Measurements from ENCODE around the gene KDF1. TPM values are rescaled to one million over a fixed set of nuclear protein-coding genes. Genes with fewer than 3 reads are reported as not detected.

Gene KDF1
- total RNA-seq: 10 to 100 TPM; 14.0 to 42.8 TPM

DNA sequence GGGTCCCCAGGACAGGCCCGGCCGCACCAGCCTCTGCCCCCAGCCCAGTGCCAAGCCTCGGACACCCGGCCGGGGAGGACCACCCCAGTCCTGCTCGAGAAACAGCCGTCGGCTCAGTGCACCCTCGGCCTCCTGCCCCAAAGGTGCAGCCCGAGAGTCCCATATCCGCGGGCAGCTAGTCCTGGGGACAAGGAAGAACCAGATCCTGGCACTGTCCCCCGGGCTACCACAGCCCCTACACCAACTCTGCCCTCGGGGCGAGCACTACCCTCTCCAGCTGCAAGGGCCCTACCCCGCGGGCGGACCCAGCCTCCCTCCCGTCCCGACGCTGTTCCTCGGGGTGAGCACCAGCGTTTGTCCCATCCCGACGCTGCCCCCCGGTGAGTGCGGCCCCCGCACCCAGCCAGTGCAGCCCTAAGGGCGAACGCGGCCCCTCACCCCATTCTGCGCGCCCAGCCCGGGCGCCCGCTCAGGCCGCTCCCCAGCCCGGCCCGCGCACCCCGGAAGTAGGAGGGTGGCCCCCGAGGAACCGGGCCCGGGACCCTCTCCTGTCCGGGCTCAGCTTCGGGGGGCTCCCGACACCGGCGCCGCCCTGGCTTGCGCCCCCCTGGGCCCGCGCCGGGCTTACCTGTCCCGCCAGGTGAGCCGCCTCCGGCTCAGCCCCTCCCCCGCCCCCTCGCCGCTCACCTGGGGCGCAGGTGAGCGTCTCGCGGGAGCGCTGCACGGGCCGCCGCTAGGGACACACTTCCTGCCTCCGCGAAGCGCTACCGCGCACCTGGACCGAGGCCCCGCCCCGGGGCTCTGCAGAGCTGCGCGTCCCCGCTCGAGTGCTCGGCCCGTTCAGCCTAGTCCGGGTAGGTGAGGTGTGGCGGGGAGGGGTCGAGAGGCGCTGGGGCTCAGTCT is at the start of gene KDF1:
Gene KDF1, minus strand, starts transcription at position 747 of the 903 bp plus-strand sequence. CDS start 8,088 bp downstream, outside the sequence.
- Histone ChIP-seq H3K36me3 (no peaks in the 10 kb centered on the region), H3K9me3 (no peaks in the 10 kb centered on the region), H3K27me3 (replicated peaks; ENCODE audit: insufficient read depth) (no peaks in the 10 kb centered on the region), H3K27ac (peak within 1 kb of the TSS; percentile 68 to 73), H3K4me1 (replicated peaks) (peaks cover 4% of the 10 kb centered on the region), H3K4me3 (peak within 1 kb of the TSS; percentile 62 to 78)
- peak; percentile 79 for TF ChIP-seq POLR2A (IDR thresholded peaks at IDR 0.05)
- TF ChIP-seq POLR2AphosphoS5 (IDR thresholded peaks at IDR 0.05): peak; percentile 74
- peak in 3 of 4 experiments; percentile 25 to 75 (median 67) for TF ChIP-seq CTCF (IDR thresholded peaks at IDR 0.05)
- intact Hi-C loops (cut with DNase I): loop anchor here (10.0 kb wide), 1 partner anchor 135 kb away; no protein-coding TSS in a partner anchor
- peak; percentile 87 for DNase-seq (ENCODE audit: low spot score)
- WGBS: under 1% methylated on average over 66 of the region's 86 CpGs

DNA sequence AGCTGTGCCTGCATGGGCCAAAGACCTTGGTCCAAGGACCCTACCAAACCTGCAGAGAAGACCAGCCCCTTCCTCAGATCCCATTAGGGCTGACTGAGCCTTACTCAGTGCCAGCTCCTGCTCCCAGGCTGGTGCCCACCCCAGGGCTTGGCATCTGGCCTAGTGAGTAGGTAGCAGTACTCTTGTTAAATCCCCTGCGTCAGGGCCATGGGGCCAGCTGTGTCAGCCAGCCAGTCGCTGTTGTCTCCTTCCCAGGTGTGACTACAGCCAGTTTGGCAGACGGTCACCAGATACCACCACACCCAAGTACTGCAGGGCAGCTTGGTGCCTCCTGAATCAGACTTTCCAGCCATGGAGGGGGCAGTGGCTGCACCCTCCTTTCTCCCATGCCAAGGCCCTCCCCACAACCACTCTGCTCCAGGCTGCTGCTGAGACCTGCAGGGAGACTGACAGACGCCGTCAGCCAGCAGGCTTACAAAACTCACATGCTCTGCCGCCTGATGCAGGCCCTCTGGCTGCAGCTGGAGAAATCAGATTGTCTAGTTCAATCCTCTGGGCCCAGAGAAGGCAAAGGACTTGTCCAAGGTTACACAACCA is 49.4 kb upstream of the KDF1 start:
- Histone ChIP-seq H3K9me3 (no peaks in the 10 kb centered on the region), H3K27me3 (replicated peaks; ENCODE audit: insufficient read depth) (no peaks in the 10 kb centered on the region), H3K4me3 (no peak overlapping the region), H3K4me1 (replicated peaks) (peaks cover 14% of the 10 kb centered on the region), H3K27ac (peak overlapping the region; percentile 77 to 80), H3K36me3 (no peaks in the 10 kb centered on the region)
- DNase-seq (ENCODE audit: low spot score): peak; percentile 81
- intact Hi-C loops (cut with DNase I): no loop called here
- TF ChIP-seq POLR2AphosphoS5 (IDR thresholded peaks at IDR 0.05) (peak; percentile 77), POLR2A (IDR thresholded peaks at IDR 0.05) (peak; percentile 18), CTCF (IDR thresholded peaks at IDR 0.05) (peak in 2 of 4 experiments; percentile 30 to 35)
- 32% methylated on average over 6 of the region's 6 CpGs for WGBS

- peaks cover 14% of the 10 kb centered on the region for H3K4me1 ChIP-seq (replicated peaks)
- no peaks in the 10 kb centered on the region for H3K9me3 ChIP-seq
- intact Hi-C loops (cut with DNase I): no loop called here
- H3K27me3 ChIP-seq (replicated peaks; ENCODE audit: insufficient read depth): no peaks in the 10 kb centered on the region
- DNase-seq (ENCODE audit: low spot score): peak; percentile 91
- H3K4me3 ChIP-seq: no peak overlapping the region
- no peaks in the 10 kb centered on the region for H3K36me3 ChIP-seq
- WGBS: 36% methylated on average over 9 of the region's 9 CpGs
- H3K27ac ChIP-seq: peak overlapping the region; percentile 77 to 80
- TF ChIP-seq POLR2A (IDR thresholded peaks at IDR 0.05) (peak; percentile 17), POLR2AphosphoS5 (IDR thresholded peaks at IDR 0.05) (peak; percentile 94), CTCF (IDR thresholded peaks at IDR 0.05) (no peak)
These were observed 47.8 kb upstream of the KDF1 start for GRCh38 chr1:27007909-27008582.

DNA sequence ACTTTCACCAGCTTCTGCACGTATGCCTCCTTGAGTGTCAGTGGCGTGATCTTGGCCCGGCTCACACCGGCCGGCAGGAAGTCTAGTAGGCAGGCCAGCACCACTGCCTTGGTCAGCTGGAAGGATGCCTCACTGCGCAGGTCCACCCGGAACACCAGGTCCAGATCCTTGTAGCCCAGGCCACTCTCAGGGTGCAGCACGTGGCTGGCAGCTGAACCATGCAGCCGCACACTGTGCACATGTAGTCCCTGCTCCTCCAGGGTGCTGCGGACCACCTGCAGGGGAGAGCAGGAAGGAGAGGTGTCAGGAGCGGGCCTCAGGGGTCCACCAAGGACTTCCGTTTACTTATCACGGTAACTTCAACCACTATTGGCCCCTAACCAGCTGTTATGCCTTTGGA is 46.4 kb upstream of the KDF1 start:
- Histone ChIP-seq H3K9me3 (no peaks in the 10 kb centered on the region), H3K36me3 (no peaks in the 10 kb centered on the region), H3K4me1 (replicated peaks) (peaks cover 14% of the 10 kb centered on the region), H3K27me3 (replicated peaks; ENCODE audit: insufficient read depth) (no peaks in the 10 kb centered on the region), H3K4me3 (no peak overlapping the region), H3K27ac (no peak overlapping the region)
- TF ChIP-seq POLR2AphosphoS5 (IDR thresholded peaks at IDR 0.05) (no peak), CTCF (IDR thresholded peaks at IDR 0.05) (no peak)
- DNase-seq (ENCODE audit: low spot score): no peak
- intact Hi-C loops (cut with DNase I): no loop called here
- 64% methylated on average over 13 of the region's 13 CpGs for whole genome bisulfite sequencing
